Measurements from ENCODE around the gene PI4K2B. TPM values are rescaled to one million over a fixed set of nuclear protein-coding genes. Genes with fewer than 3 reads are reported as not detected.

Gene PI4K2B
- total and polyA plus RNA-seq, 2 of the 13 experiments (the other 11 are each of a cell fraction or from before 2014, with no cell fraction given), result 6.9 to 25.8 TPM

DNA sequence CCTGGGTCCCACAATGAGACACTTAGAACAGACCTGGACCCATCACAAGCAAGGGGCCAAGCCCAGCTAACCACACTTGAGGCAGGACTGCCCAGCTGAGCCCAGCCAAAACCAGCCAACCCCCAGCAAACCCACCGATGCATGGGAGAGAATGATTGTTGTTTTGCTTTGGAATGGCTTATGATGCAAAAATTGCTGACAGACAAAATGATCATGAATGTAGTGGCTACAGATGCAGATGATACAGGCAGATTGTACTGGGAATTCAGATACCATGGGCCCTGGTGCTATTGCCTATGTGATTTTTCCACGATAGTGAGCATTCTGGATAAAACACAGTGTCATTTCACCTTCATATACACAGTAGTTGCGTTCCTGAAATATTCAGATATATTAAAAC is 69.7 kb downstream of the PI4K2B start:
- Histone ChIP-seq H3K9me3 (ENCODE audit: low read length) (no peaks in the 10 kb centered on the region), H3K79me2 (ENCODE audit: insufficient read depth, low read length) (no peaks in the 10 kb centered on the region), H2AFZ (ENCODE audit: low read length) (no peak overlapping the region), H3K27me3 (ENCODE audit: control insufficient read depth in 1 of 2, insufficient read depth in 2 of 2, low read length in 2 of 2) (peaks cover 1 to 5% of the 10 kb centered on the region in 2 experiments; a peak in 2 of 5 replicates), H4K20me1 (ENCODE audit: insufficient read depth, low read length) (no peaks in the 10 kb centered on the region), H3K27ac (ENCODE audit: extremely low read length, insufficient read depth, low read length) (no peak overlapping the region), H3K4me2 (ENCODE audit: low read depth, low read length) (no peak overlapping the region), H3K4me1 (ENCODE audit: insufficient read depth, low read length) (peaks cover 37% of the 10 kb centered on the region), H3K4me3 (replicated peaks in 1 of 3; ENCODE audit: insufficient read depth in 1 of 3, low read depth in 2 of 3, low read length in 3 of 3) (no peak overlapping the region), H3K36me3 (replicated peaks in 1 of 2; ENCODE audit: control insufficient read depth in 1 of 2, insufficient read depth in 2 of 2, low read length in 2 of 2) (no peaks in the 10 kb centered on the region), H3K9ac (ENCODE audit: insufficient read depth, low read depth, low read length) (no peak overlapping the region)
- CTCF ChIA-PET (ENCODE audit: low intra/inter-chr PET ratio, low total read pairs), result no interaction called here
- BruUV-seq (replicated peaks), result no TSS peak
- in situ Hi-C loops (cut with HindIII; ENCODE audit: extremely low pct_ligation_motif_present, low pct_unique_long_range_greater_than_20kb) (no loop called here), intact Hi-C loops (cut with micrococcal nuclease; ENCODE audit: unreplicated experiment) (no loop called here)
- POLR2A ChIA-PET, result interaction anchor here (1.4 kb wide), 1 partner anchor 9 kb away, joined by 4 read pairs; the partner anchor contains the start of gene ZCCHC4
- TF ChIP-seq MAFF (IDR thresholded peaks at IDR 0.05; ENCODE audit: low read depth, low read length) (peak; percentile 60), POLR2A (IDR thresholded peaks at IDR 0.05; ENCODE audit: insufficient read depth in 1 of 2, low read depth in 2 of 2, low read length in 2 of 2) (no peak), MAFK (conservative IDR thresholded peaks at IDR 0.05 in 1 of 2, IDR thresholded peaks at IDR 0.05 in 1 of 2; ENCODE audit: low read length in 2 of 2) (peak; percentile 68 to 76), SATB2 (CRISPR knock-in tag; IDR thresholded peaks at IDR 0.05) (no peak), SPEN (CRISPR knock-in tag; IDR thresholded peaks at IDR 0.05; ENCODE audit: low read depth) (no peak), ZSCAN25 (CRISPR knock-in tag; IDR thresholded peaks at IDR 0.05) (no peak), ZNF550 (CRISPR knock-in tag; IDR thresholded peaks at IDR 0.05; ENCODE audit: borderline replicate concordance) (no peak)
- TF ChIP-seq, protein P1, sequence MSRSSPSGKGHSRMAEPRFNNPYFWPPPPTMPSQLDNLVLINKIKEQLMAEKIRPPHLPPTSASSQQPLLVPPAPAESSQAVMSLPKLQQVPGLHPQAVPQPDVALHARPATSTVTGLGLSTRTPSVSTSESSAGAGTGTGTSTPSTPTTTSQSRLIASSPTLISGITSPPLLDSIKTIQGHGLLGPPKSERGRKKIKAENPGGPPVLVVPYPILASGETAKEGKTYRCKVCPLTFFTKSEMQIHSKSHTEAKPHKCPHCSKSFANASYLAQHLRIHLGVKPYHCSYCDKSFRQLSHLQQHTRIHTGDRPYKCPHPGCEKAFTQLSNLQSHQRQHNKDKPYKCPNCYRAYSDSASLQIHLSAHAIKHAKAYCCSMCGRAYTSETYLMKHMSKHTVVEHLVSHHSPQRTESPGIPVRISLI (CRISPR knock-in tag; IDR thresholded peaks at IDR 0.05; ENCODE audit: borderline replicate concordance), result no peak
- TF ChIP-seq, protein P2, sequence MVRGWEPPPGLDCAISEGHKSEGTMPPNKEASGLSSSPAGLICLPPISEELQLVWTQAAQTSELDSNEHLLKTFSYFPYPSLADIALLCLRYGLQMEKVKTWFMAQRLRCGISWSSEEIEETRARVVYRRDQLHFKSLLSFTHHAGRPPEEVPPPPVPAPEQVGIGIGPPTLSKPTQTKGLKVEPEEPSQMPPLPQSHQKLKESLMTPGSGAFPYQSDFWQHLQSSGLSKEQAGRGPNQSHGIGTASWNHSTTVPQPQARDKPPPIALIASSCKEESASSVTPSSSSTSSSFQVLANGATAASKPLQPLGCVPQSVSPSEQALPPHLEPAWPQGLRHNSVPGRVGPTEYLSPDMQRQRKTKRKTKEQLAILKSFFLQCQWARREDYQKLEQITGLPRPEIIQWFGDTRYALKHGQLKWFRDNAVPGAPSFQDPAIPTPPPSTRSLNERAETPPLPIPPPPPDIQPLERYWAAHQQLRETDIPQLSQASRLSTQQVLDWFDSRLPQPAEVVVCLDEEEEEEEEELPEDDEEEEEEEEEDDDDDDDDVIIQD (CRISPR knock-in tag; IDR thresholded peaks at IDR 0.05; ENCODE audit: low read depth), result no peak
- TF ChIP-seq, protein P3, sequence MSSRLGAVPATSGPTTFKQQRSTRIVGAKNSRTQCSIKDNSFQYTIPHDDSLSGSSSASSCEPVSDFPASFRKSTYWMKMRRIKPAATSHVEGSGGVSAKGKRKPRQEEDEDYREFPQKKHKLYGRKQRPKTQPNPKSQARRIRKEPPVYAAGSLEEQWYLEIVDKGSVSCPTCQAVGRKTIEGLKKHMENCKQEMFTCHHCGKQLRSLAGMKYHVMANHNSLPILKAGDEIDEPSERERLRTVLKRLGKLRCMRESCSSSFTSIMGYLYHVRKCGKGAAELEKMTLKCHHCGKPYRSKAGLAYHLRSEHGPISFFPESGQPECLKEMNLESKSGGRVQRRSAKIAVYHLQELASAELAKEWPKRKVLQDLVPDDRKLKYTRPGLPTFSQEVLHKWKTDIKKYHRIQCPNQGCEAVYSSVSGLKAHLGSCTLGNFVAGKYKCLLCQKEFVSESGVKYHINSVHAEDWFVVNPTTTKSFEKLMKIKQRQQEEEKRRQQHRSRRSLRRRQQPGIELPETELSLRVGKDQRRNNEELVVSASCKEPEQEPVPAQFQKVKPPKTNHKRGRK (CRISPR knock-in tag; IDR thresholded peaks at IDR 0.05), result no peak
- WGBS (ENCODE audit: low lambda C conversion rate), result 24% methylated on average over 2 of the region's 3 CpGs
- no peak for DNase-seq (ENCODE audit: low spot score)
- no peak for ATAC-seq
- FAIRE-seq, result no peak

Data from HepG2 (cell line).